ENCODE measurements around the gene ARHGEF7.
A peak's percentile ranks its signal among the peaks of the same experiment; 100 is the strongest.

ARHGEF7 gene

DNA sequence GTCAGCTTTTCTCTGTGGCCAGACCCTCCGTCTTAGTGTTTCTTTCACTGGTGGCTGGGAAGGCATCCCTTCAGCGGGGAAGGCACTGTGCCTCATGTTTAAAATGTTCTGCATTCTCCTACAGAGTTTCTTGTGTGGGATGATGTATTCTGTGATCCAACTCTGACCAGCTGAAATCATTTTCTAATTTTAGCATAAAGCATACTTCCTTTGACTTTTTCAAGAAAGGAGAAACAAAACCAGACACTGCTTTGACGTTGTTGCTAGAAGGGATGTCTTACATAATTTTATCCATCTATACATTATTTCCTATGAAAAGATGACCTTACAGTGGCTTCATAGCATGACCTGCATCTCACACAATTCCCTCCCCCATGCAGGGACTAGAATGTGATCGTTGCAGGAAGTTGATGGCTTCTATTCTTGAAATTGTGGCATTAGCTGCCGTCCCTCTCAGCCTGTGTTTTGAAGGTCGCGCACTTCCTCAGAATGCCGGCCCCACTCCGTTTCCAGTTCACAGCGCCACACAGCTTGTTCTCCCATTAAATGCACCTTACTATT, 166.7 kb downstream of the ARHGEF7 start:
- peak; percentile 24 for DNase-seq

DNA sequence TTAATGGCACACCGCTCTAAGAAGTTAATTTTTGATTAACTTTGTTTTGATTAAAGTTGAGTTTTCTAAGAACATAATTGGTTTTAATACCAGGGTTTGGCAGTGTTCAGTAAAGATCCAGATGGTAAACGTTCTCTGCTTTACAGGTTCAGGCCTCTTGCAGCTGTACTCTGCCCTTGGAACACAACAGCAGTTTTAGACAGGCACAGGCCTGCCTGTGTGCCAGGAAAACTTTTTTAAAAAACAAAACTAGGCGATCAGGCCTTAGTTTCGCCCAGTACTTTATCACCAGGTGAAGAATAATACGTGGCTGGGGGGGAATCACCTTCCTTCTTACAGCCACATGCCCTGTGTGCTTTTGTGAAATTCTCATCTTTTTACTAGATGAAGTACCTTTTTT, 167.3 kb downstream of the ARHGEF7 start:
- DNase-seq: no peak

DNA sequence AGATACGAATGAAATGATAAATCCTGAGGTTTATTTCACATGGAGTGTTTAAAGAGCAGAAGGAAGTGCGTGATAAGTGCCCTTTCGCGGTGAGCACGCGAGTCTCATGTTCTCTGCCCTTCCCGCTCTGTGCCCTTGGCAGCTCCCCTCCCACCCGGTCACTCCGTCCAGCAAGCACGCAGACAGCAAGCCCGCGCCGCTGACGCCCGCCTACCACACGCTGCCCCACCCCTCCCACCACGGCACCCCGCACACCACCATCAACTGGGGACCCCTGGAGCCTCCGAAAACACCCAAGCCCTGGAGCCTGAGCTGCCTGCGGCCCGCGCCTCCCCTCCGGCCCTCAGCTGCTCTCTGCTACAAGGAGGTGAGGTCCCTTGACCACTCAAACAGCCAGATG, 167.9 kb downstream of the ARHGEF7 start:
- no peak for DNase-seq

DNA sequence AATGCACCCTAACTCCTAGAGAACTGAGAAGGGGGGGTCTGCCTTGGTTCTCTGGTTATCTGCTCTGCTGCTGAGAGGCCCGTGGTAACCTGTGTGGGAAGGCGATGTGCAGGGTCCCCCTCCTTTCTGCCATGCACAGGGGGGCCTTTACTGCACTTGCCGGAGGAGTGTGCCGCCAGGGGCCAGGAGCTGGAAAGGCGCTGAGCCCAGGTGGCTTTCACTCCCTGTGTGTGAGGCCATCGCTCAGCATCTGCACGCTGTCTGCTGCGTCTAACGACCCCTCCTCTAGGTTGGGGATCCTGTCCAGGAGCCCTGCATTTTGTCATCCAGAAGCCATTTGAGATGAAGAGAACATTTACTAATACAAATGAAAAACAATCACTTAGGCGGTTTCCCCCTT, 168.3 kb downstream of the ARHGEF7 start:
- no peak for DNase-seq

DNA sequence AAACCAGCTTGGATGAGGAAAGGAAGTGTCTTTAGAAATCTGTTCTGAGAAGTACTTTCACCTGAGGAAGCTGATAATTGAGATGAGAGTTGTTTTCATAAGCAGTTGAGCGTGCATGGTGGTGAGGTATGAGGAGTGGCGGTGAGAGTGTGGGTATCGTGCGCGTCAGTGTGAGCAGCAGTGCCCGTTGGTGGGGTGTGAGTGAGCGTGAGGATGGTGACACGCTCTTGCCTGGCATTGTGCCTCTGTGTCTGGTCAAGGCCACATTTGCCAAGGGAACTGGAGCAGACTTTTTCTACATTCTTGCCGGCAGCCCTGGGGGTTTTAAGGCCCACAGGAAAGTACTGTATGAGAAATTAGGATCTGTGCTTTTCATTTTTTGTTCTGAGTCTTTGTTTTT, 168.9 kb downstream of the ARHGEF7 start:
- DNase-seq: no peak

DNA sequence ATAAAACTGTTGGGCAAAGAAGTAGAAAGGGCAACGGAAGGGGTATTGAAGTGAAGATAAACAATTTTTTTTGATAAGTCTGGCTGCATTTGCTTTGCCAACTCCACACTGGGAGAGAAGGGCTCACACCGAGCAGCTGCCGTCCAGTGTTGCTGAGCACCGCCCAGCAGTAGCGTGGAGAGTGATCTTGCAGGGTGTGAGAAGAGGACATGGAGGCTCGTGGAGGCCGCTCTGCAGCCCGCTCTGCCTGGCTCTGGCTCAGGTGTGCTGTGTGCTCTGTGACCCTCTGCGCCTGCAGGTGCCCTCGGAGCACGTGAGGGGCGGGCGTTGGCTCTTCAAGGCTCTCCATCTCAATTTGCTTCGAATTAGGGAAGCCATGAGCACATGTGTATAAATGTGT, 169.5 kb downstream of the ARHGEF7 start:
- DNase-seq: no peak

DNA sequence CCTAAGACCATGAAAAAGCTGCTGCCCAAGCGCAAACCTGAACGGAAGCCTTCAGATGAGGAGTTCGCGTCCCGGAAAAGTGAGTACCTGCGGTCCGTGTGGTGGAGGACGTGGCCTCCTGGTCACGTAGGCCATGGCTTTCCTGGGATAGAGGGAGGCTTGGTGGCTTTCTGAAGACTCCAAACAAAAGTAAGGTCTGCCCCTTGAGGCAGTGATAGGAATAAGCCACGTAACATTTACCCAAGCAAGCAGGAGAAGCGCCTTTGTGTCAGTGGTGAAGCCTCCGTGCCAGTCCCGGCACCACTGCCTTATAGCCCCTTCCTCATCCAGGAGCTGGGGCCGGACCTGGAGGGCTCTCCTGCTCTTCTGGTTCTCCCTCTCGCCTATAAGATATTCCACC, 171.1 kb downstream of the ARHGEF7 start:
- DNase-seq: no peak

DNA sequence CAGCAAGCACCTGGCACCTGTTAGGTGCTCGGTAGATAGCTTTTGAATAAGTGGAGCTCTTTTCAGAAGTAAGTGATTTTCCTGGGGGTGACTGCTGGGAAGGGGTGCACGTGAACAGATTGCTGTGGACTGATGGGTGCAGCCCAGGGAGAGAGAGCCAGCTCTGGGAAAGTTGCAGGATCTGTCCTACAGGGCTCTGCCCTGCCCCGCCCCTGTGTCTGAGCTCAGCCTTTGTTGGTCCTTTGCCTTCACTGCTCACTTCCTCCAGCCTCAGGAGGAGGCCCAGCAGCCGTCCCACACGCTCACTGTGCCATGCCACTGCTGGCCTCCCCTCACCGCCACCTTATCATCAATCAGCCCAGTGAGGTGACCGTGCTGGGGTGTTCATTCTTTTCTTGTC, 171.6 kb downstream of the ARHGEF7 start:
- DNase-seq: no peak

DNA sequence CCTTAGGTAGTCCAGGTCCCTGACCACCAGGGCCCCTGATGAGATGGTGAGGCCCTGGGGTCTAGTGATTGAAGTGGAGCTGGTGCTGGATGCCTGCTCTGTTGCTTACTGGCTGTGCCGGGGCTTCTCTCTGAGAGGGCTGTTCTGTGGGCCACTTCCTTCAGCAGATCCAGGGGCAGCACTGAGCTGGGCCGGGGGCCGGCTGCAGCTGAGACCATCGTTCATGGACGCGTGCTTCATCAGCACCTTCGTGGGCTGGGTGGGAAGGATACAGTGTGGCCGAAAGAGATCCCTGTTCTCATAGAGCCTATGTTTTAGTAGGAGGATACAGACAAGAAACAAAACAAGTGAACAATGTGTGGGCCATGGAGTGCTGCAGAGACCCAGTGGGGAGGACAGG, 172.1 kb downstream of the ARHGEF7 start:
- no peak for DNase-seq

DNA sequence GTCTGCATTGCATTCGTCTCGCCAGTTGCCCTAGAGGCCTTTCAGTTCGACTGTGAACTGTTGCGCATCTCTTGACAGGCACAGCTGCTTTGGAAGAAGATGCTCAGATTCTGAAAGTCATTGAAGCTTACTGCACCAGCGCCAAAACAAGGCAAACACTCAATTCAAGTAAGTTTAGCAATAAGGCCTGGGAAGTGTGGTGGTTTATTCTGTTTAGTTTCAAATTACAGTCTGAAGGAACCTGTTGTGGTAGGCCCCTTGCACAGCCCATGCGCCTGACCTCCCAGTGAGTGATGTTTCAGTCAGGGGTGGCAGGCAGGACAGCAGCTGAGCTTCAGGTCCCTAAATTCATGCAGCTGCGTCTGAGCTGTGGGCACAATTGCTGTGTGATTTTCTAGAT, 173.2 kb downstream of the ARHGEF7 start:
- DNase-seq: no peak

DNA sequence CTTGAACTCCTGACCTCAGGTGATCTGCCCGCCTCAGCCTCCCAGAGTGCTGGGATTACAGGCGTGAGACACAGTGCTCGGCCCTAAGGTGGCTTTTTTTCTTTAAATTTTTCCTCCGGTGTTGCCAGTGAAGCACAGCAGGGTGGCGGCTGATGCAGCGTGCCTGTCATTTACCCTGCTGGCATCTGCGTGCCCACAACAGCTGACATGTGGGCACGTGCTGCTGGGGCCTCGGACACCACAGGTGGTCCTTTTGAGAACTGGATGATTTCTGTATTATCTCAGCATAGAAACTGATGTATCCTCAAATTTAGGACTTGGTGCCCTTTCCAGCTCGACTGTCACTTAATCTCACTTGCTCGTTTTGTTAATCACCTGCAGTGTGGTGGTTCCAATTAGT, 174.1 kb downstream of the ARHGEF7 start:
- no peak for DNase-seq

DNA sequence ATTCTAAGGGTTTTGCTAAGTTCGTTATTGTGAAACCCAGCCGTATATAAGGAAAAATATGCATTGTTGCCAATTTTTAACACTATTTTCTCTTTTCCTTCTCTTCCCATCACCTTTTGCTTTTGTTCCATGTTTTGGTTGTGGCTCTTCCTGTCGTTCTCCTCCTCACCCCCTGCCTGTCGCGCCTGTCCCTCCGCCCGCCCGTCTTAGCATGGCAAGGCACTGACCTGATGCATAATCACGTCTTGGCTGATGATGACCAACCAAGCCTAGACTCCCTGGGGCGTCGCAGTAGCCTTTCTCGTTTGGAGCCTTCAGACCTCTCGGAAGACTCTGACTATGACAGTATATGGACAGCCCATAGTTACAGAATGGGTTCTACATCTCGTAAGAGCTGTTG, 176.8 kb downstream of the ARHGEF7 start:
- DNase-seq: no peak

DNA sequence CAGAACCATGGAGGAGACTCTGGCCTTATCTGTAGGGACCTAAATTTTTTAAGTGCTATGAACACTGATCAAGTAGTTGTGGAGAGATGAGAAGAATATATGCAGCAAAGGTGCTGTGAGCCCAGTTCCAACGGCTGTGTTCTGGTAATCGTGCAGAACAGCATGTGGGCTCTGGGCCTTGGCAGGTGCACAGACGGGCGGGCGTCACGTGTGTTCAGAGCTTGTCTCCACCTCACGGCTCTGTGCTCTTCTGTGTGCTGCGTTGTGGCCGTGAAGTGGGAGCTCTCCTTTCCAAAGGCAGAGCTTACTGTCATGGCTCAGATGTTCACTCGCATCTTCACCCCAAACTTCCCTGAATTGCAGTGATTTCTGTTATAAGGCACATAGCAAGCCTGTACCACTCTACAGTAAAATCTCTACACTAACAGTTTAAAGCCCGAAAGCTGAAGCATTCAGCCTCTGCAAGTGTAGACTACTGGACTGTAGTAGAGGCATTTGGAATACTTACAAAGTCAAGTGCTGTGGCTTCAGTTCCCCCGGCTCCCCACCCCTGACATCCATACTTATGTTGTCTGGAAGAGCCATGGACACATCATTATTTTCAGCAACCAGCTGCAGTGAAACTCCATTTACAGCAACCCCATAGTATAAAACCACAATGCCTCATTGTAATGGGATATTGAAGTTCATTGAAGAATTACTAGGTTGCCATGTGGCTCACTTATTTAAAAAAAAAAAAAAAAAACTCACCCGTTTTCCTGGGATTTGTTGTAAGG, 177.8 kb downstream of the ARHGEF7 start:
- no peak for DNase-seq

DNA sequence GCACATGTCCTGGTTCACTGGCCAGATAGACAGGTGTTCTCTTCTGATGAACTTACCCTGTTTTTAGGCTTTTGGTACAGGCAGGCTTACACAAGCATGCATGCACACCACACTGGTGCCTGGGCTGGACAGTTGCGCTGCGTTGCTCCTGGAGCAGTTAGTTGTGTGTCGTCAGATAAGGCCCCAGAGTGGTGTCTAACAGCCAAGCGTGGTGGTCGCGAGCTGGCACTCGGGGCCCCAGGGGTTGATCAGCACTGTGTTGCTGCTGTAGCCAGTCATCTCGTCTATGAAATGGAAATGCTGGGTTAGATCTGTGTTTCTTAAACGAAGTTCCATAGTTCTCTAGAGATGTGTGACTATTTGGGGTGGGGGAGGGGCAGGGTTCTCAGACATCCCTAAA, 180.8 kb downstream of the ARHGEF7 start:
- no peak for DNase-seq

DNA sequence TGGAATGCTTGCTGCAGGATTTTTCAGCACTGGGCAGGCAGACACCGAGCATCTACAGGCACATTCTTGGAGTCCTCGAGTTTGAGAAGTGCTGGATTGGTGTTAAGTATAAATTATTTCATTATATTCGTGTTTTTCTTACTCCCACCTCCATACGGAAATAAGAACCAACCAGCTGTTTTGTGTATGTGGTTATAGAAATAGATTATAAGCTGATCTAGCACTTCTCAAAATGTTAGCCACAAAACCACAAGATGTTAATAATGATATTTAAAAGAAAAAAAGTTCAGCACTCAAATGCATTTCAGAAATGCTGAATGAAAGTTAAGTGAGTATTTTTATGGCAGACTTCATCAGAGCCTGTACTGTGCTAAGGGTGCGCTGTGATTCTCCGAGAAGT, 181.3 kb downstream of the ARHGEF7 start:
- no peak for DNase-seq

DNA sequence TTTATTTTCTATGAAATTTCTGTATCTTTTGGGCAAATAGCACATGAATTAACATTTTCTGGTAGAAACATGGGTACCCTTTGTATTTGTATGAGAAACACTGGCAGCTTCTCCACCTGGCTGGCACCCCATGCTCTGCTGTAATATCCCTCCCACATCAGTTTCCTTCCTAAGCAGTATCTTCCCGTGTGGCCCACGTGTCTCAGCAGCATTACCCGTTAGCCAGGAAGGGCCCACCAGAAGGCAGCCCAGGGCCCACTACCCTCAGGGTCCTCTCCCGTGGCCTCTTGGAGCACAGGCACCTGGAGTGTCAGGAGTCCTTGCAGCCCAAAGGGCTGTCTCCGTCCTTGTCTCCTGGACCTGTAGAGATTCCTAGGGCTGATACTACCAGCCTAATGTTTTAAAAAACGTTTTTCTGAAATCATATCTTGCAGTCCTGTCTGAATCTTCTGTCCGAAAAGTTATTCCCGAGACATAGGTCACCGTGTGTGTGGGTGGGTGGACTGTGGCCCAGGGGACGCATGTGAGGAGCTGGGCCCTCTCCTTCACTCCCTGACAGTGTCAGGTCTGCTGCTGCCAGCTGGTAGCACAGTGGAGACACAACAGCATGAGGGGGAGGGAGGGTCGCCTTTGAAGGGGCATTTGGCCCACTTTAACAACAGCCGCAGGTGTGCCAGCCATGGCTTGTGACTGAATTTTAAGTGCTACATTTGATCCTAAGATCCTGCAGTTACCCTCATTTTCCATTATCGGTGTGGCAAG, 183.3 kb downstream of the ARHGEF7 start:
- DNase-seq: no peak

DNA sequence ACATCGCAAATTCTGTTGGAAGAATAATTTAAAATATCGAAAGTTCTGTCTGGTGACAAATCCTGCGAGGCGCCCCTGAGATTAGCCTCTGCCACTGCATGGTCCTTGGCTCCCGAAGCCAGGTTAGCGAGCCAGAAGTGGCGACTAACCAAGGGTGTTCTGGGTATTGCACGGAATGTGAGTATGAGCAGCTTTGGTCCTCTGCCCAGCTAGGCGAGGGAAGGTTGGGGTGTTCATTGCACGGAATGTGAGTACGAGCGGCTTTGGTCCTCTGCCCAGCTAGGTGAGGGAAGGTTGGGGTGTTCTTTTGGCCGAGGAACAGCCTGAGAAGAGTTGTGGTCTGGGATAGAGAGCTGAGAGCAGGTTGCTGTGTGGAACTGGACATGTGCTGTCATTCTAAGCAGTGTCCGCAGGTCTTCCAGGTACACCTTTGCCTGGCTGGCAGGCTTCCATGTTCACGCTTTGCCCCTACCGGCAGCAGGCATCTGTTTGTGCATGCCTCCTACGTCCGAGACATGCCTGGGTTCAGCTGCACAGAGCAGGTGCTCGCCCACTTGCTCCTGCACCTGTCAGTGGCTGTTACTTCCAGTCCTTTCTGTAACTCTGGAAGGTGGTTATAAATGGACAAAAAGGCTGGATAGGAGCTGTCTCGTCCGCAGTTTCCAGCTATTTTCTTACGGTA, 187.1 kb downstream of the ARHGEF7 start:
- no peak for DNase-seq

DNA sequence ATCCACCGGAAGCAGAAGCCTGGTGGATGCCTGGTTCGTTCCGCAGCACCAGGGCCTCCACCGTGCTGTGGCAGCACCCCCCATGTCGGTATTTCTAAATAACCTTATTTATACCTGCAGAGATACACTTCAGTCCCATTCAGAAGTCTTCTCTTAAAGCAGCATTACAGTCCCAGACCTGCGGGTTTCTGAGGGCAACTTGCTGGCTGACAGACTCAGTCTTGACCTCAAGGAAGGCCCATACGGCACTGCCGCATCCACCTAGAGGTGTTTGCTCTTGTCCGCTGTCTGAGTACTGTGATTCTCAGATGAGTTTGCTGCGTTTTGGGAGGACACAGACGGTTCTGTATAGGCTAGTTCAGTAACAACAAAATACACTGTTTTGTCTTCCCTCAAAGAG, 188.4 kb downstream of the ARHGEF7 start:
- DNase-seq: no peak

DNA sequence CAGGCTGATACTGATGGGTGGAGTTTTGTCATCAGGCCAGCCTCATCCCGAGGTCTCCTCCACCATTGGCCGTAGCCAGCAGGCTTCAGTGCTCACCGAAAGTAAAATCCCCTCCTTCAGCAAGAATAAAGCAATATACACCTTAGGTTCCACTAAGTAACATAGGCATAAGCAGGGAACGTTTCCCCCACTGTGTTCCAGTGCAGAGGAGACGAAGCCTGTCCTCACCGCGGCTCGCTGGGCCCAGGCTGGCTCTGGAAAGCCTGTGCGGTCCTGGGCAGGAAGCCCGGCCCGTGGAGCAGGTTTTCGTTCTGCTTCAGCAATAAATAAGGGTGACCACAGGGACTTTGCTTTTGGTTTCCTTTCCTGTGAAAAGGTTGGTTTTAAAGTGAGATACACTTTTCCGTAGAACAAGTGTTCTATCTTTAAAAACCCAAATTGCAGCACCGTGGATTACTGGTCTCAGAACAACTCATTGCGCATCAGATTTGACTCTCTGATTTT, 189.0 kb downstream of the ARHGEF7 start:
- no peak for DNase-seq

DNA sequence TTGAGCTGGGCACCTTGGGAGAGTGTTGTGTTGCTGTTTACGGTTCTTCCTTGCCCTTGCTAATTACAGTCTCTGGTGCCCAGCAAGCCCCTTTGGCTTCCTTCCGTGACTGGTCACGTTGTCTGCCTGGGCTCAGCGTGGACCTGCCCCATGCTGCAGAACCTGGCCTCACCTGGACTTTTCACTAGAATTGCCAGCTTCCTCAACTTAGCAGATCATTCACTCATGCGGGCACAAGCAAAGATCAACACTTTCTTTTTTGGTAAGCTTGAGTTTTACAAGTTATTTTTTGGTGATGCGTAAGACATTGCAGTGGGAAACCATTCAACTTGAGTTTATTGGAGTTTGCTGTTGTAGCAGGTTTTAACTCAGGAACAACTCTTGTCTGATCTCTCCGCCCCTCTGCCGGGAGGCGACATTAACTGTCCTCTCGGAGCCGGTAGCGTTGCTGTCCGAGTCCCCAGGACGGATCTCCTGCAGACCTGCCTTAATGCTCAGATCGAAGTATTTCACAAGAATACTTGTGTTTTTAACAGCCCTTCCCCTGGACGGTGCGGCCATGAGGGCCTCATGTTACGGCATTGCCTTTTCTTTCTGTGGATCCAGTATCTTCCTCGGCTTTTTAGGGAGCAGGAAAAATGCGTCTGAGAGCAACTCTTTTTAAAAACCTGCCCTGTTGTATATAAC, 189.6 kb downstream of the ARHGEF7 start:
- DNase-seq: no peak

DNA sequence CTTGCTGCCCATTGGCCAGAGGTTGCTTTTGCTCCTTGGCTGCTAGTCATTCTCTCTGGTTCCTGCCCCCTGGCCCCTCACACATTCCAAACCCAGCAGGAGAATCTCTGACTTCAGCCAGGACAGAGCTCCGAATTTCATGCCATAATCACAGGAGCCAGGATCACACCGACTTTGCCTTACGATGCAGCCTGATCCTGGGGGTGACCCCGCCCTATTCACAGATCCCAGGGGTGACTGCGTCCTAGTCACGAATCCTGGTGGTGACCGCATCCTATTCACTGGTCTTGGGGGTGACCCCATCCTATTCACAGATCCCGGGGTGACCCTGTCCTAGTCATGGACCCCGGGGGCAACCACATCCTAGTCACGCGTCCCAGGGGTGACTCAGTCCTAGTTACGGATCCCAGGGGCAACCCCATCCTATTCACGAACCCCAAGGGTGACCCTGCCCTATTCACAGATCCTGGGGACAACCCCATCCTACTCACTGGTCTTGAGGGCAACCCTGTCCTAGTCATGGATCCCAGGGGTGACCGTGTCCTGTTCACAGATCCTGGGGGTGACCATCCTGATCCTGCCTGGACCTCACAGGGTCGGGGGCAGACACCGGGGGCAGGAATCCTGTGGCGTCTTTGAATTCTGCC, 198.0 kb downstream of the ARHGEF7 start:
- no peak for DNase-seq

DNA sequence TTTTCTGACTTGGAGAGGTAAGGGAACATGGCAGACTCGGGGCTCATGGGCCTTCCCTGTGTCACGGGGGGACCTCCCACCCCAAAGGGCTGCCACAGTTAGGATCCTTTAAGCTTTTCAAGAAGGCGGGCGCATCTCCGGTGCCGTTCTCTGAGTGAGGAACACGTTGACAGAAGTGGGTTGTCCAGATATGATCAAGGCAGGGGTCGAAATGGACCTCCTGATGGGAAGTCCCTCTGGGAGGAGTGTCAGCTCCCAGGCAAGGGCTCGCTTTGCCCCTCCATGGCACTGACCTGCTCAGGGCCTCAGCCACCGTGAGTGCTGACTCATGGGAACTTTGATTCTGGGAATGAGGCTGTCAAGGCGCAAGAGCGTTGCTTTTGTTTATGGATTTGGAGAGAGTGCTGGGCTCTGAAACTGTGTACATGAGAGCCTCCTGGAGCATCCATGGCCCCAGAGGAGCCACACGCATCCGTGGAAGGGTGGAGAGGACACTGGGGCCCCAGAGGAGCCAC, 198.9 kb downstream of the ARHGEF7 start:
- DNase-seq: no peak
